Endodermal cell (in vitro differentiated cells): Measurements from ENCODE around the gene TMEM272. TPM values are rescaled to one million over a fixed set of nuclear protein-coding genes. Genes with fewer than 3 reads are reported as not detected.

Experiments
- DNase-seq: peaks from one replicate; pipeline ENCODE4 v3.0.0-alpha.2; 2017
- H3K27ac ChIP-seq: 2 replicates; pipeline ENCODE4 v1.5.1; 2013; ENCODE audit warnings: mild to moderate bottlenecking, low read depth, low read length, moderate library complexity
- H3K27me3 ChIP-seq: 2 replicates; pipeline ENCODE4 v1.6.1; 2013; ENCODE audit warnings: mild to moderate bottlenecking, low read length, moderate library complexity; ENCODE audit not compliant: insufficient read depth, control insufficient read depth, poor library complexity, severe bottlenecking
- H3K36me3 ChIP-seq: 2 replicates; pipeline ENCODE4 v1.7.0; 2013; ENCODE audit warnings: mild to moderate bottlenecking, low read length, moderate library complexity; ENCODE audit not compliant: control insufficient read depth, insufficient read depth
- H3K4me1 ChIP-seq: one replicate; pipeline ENCODE4 v1.7.0; 2013; ENCODE audit warnings: low read length; ENCODE audit not compliant: control insufficient read depth, insufficient read depth
- H3K4me3 ChIP-seq: 2 replicates; pipeline ENCODE4 v1.5.1; 2013; ENCODE audit warnings: mild to moderate bottlenecking, low read length, moderate library complexity
- H3K9ac ChIP-seq: 2 replicates; pipeline ENCODE4 v1.6.1; 2013; ENCODE audit warnings: mild to moderate bottlenecking, low read length, moderate library complexity; ENCODE audit not compliant: poor library complexity, severe bottlenecking; ENCODE audit errors: extremely low read depth
- H3K9me3 ChIP-seq: 2 replicates; pipeline ENCODE4 v1.6.1; 2013; ENCODE audit warnings: mild to moderate bottlenecking, low read length, moderate library complexity; ENCODE audit not compliant: control insufficient read depth
- H3K27ac Mint-ChIP-seq: 2 replicates; pipeline ENCODE4 v1.8.0; 2020; ENCODE audit warnings: mixed read lengths
- H3K27me3 Mint-ChIP-seq: 2 replicates; pipeline ENCODE4 v1.8.0; 2021; ENCODE audit warnings: mild to moderate bottlenecking, mixed read lengths; ENCODE audit not compliant: insufficient read depth
- H3K36me3 Mint-ChIP-seq: 2 replicates; pipeline ENCODE4 v1.8.0; 2020; ENCODE audit warnings: low read depth, mixed read lengths
- H3K4me1 Mint-ChIP-seq: 2 replicates; pipeline ENCODE4 v1.8.0; 2020; ENCODE audit warnings: mixed read lengths
- H3K4me3 Mint-ChIP-seq: 2 replicates; pipeline ENCODE4 v1.8.0; 2020; ENCODE audit warnings: mild to moderate bottlenecking, moderate library complexity, mixed read lengths
- H3K9me3 Mint-ChIP-seq: 2 replicates; pipeline ENCODE4 v1.8.0; 2020; ENCODE audit warnings: mild to moderate bottlenecking, mixed read lengths
- CTCF ChIP-seq: fragments of 200-600 bp; sonication (generic); conservative IDR thresholded peaks from 2 replicates; pipeline ENCODE4 v1.5.0; 2021; ENCODE audit warnings: antibody characterized with exemption, mild to moderate bottlenecking
- WGBS, 2 experiments: methylation state at CpG; one replicate each; pipeline versions ENCODE4 v1.1.5 to v1.1.7; 2013; ENCODE audit warnings: missing lambda C conversion rate in 2 of 2, mixed read lengths in 1 of 2; ENCODE audit not compliant: insufficient coverage in 1 of 2, insufficient read length in 1 of 2; 5-methylcytosine and 5-hydroxymethylcytosine counted together
- total RNA-seq, 2 donors: library from RNA; stranded (reverse); fragmentation: NEBNext Ultra II Directional in 1 of 2; extraction: Animal tissue kit (Norgen Biotek cat#: 25700) in 1 of 2; gene quantifications; 2 replicates in 1 of 2; 3 replicates in 1 of 2; pipeline ENCODE4 v1.2.1, GENCODE V29; 2021

The TMEM272 gene
- total RNA-seq, 2 donors from 2014 or later = 0.62 TPM

GRCh38 chr13:51807041-51807440 lies 37.9 kb downstream of the TMEM272 start:
- 78 to 88% methylated on average over 2 to 5 of the region's 5 CpGs for WGBS, 2 experiments
- H3K4me1 Mint-ChIP-seq = peaks cover 28% of the 10 kb centered on the region
- no peak for TF ChIP-seq CTCF

GRCh38 chr13:51806566-51806965 lies 38.4 kb downstream of the TMEM272 start:
- no peaks in the 10 kb centered on the region for H3K36me3 ChIP-seq
- no peak for DNase-seq
- peaks cover 33% of the 10 kb centered on the region for H3K4me1 Mint-ChIP-seq
- peaks cover 9% of the 10 kb centered on the region for H3K4me1 ChIP-seq
- H3K4me3 ChIP-seq = no peak overlapping the region
- H3K36me3 Mint-ChIP-seq = no peaks in the 10 kb centered on the region
- no peaks in the 10 kb centered on the region for H3K9me3 Mint-ChIP-seq
- no peaks in the 10 kb centered on the region for H3K27me3 ChIP-seq
- H3K4me3 Mint-ChIP-seq = no peak overlapping the region
- H3K27ac ChIP-seq = no peak overlapping the region
- 58 to 88% methylated on average over 2 of the region's 2 CpGs for WGBS, 2 experiments
- H3K27me3 Mint-ChIP-seq = no peaks in the 10 kb centered on the region
- no peak overlapping the region for H3K9ac ChIP-seq
- H3K27ac Mint-ChIP-seq = no peak overlapping the region
- no peak for TF ChIP-seq CTCF
- H3K9me3 ChIP-seq = no peaks in the 10 kb centered on the region

More at GRCh38 chr13:51807041-51807440, 37.9 kb downstream of the TMEM272 start:
- H3K9me3 ChIP-seq = no peaks in the 10 kb centered on the region
- H3K36me3 ChIP-seq = no peaks in the 10 kb centered on the region
- no peak for DNase-seq
- H3K4me1 ChIP-seq = peaks cover 9% of the 10 kb centered on the region
- H3K9me3 Mint-ChIP-seq = no peaks in the 10 kb centered on the region
- no peak overlapping the region for H3K4me3 ChIP-seq
- H3K4me3 Mint-ChIP-seq = no peak overlapping the region
- H3K36me3 Mint-ChIP-seq = no peaks in the 10 kb centered on the region
- no peaks in the 10 kb centered on the region for H3K27me3 Mint-ChIP-seq
- H3K27ac Mint-ChIP-seq = no peak overlapping the region
- no peaks in the 10 kb centered on the region for H3K27me3 ChIP-seq
- no peak overlapping the region for H3K27ac ChIP-seq
- no peak overlapping the region for H3K9ac ChIP-seq

- Mint-ChIP-seq H3K27me3 (no peaks in the 10 kb centered on the region), H3K9me3 (no peaks in the 10 kb centered on the region), H3K4me3 (no peak overlapping the region), H3K27ac (no peak overlapping the region), H3K36me3 (no peaks in the 10 kb centered on the region), H3K4me1 (peaks cover 36% of the 10 kb centered on the region)
- H3K4me3 ChIP-seq = no peak overlapping the region
- no peak for DNase-seq
- H3K27me3 ChIP-seq = no peaks in the 10 kb centered on the region
- H3K9ac ChIP-seq = no peak overlapping the region
- WGBS, 2 experiments = 95% methylated on average over 2 of the region's 2 CpGs; no CpG with 5 or more reads in 1 of the 2 experiments
- TF ChIP-seq CTCF = no peak
- H3K36me3 ChIP-seq = no peaks in the 10 kb centered on the region
- no peaks in the 10 kb centered on the region for H3K9me3 ChIP-seq
- H3K27ac ChIP-seq = no peak overlapping the region
- H3K4me1 ChIP-seq = peaks cover 9% of the 10 kb centered on the region
Measured at GRCh38 chr13:51805925-51806324, 39.1 kb downstream of the TMEM272 start.
